Choroid plexus epithelial cell (primary cell): ENCODE data around the gene DYNLT3.

Experiments
- DNase-seq: peaks from one replicate; pipeline ENCODE4 v3.0.0-alpha.2; 2010; ENCODE audit warnings: low read depth
- H3K4me3 ChIP-seq: 2 replicates; pipeline ENCODE4 v1.5.1; 2011; ENCODE audit warnings: low read depth, mild to moderate bottlenecking, control low read depth, low read length, moderate library complexity
- TF ChIP-seq, protein P1 (sequence below): conservative IDR thresholded peaks from 2 replicates; pipeline ENCODE4 v1.5.1; 2011; ENCODE audit warnings: low read depth, mild to moderate bottlenecking, control low read depth, inconsistent platforms, low read length, moderate library complexity

The DYNLT3 gene

GRCh38 chrX:37867536-37868153 lies 20.3 kb upstream of the DYNLT3 start:
- H3K4me3 ChIP-seq: no peak overlapping the region
- TF ChIP-seq, protein P1, sequence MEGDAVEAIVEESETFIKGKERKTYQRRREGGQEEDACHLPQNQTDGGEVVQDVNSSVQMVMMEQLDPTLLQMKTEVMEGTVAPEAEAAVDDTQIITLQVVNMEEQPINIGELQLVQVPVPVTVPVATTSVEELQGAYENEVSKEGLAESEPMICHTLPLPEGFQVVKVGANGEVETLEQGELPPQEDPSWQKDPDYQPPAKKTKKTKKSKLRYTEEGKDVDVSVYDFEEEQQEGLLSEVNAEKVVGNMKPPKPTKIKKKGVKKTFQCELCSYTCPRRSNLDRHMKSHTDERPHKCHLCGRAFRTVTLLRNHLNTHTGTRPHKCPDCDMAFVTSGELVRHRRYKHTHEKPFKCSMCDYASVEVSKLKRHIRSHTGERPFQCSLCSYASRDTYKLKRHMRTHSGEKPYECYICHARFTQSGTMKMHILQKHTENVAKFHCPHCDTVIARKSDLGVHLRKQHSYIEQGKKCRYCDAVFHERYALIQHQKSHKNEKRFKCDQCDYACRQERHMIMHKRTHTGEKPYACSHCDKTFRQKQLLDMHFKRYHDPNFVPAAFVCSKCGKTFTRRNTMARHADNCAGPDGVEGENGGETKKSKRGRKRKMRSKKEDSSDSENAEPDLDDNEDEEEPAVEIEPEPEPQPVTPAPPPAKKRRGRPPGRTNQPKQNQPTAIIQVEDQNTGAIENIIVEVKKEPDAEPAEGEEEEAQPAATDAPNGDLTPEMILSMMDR: no peak
- no peak for DNase-seq

- no peak overlapping the region for H3K4me3 ChIP-seq
- TF ChIP-seq, protein P1: no peak
- DNase-seq: no peak
These were observed 16.4 kb upstream of the DYNLT3 start for GRCh38 chrX:37863728-37864127.

DNA sequence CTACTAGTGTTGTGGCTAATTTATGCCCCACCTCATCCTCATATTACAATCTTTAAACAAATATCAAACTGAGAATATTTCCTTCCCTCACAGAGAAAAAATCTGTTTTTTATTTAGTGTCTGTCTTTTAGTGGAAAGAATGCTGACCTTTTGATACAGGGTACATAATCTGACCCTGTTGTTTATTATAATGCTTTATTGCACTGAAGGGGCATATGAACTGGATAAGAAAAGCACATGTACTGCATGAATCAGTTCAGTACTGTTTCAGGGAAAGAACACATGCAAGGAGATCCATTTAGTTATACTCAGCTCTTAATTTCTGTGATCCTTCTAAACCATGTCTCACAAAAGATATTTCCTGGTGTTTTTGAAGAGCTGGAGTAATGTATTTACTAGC lies 15.5 kb upstream of the DYNLT3 start:
- TF ChIP-seq, protein P1: no peak
- H3K4me3 ChIP-seq: no peak overlapping the region
- no peak for DNase-seq

GRCh38 chrX:37860721-37861120 lies 13.3 kb upstream of the DYNLT3 start:
- DNase-seq: no peak
- no peak overlapping the region for H3K4me3 ChIP-seq
- TF ChIP-seq, protein P1: no peak

DNA sequence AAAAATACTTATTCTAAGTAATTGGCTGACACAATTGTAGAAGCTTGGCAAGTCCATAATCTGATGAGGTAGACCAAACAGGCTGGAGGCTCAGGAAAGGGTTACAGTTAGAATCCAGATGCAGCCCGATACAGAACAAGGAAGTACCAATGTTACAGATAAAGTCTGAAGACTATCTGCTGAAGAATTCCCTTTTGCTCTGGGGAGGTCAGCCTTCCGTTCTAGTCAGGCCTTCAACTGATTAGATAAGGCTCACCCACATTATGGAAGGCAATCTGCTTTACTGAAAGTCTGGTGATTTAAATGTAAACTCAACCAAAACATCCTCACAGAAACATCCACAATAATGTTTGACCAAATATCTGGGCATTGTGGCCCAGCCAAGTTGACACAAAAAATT lies 7.4 kb upstream of the DYNLT3 start:
- DNase-seq: no peak
- TF ChIP-seq, protein P1: no peak
- H3K4me3 ChIP-seq: no peak overlapping the region

DNA sequence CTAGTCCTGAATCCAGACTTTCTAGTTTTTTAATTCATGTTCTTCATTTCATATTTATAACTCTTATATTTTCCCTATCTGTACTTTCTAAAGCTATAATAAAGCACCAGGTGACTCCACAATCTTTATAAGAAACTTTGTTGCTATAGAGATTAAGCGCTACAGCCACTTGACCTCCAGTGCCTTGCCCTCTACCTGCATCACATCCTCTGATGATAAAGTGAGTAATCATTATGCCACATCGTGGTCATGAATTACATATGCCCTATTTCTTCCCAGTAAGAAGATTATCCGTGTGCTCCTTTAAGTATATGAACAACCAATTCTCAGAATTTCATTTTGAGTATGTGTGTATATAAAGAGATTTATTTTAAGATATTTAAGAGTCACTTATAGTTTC lies 6.8 kb upstream of the DYNLT3 start:
- no peak for DNase-seq
- H3K4me3 ChIP-seq: no peak overlapping the region
- TF ChIP-seq, protein P1: no peak

DNA sequence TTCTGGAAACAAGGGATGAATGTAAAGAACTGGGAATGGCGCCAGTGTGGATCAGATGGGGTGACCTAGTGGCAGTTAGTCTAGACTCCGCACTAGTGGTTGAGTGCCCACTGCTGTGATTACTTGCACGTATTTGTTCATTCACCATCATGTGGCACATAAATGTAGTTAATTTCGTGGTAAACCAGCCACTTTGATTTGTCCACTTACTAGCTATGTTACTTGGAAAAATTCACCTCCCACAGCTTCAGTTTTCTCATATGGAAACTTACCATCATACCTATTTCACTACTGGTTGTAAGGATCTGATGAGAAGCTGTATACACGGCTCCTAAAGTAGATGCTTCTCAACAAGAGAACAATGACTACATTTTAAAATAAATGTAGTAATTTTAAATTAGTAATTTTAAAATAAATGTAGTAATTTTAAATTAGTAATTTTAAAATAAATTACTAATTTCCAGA lies 394 bp upstream of the DYNLT3 start:
- peak overlapping the region; percentile 75 for H3K4me3 ChIP-seq
- no peak for DNase-seq
- TF ChIP-seq, protein P1: no peak
